ENCODE measurements around the gene OR5AP2. TPM values are rescaled to one million over a fixed set of nuclear protein-coding genes. Genes with fewer than 3 reads are reported as not detected.
"Not testable (repeated sequence)": the region's sequence is repeated elsewhere in the genome, so short reads cannot be mapped to it uniquely, and the experiment has no call there.

The OR5AP2 gene
- total RNA-seq, 2 donors from 2014 or later = not detected

GRCh38 chr11:56637500-56637899, 4.7 kb downstream of the OR5AP2 start:
- H3K36me3 ChIP-seq = no peaks in the 10 kb centered on the region
- H3K9me3 ChIP-seq = no peaks in the 10 kb centered on the region
- no peak overlapping the region for H3K4me3 ChIP-seq
- H3K4me1 ChIP-seq = no peaks in the 10 kb centered on the region
- no peaks in the 10 kb centered on the region for H3K27me3 ChIP-seq
- no peak for DNase-seq (ENCODE audit: low spot score)
- TF ChIP-seq CTCF (IDR thresholded peaks at IDR 0.05) = no peak
- H3K27ac ChIP-seq = no peak overlapping the region

GRCh38 chr11:56636861-56637260, 5.4 kb downstream of the OR5AP2 start:
- no peaks in the 10 kb centered on the region for H3K9me3 ChIP-seq
- H3K27me3 ChIP-seq = no peaks in the 10 kb centered on the region
- no peaks in the 10 kb centered on the region for H3K36me3 ChIP-seq
- no peak overlapping the region for H3K27ac ChIP-seq
- no peak for TF ChIP-seq CTCF (IDR thresholded peaks at IDR 0.05)
- H3K4me3 ChIP-seq = no peak overlapping the region
- DNase-seq (ENCODE audit: low spot score) = no peak
- no peaks in the 10 kb centered on the region for H3K4me1 ChIP-seq

- no peak overlapping the region for H3K27ac ChIP-seq
- TF ChIP-seq CTCF (IDR thresholded peaks at IDR 0.05) = no peak
- no peaks in the 10 kb centered on the region for H3K27me3 ChIP-seq
- no peaks in the 10 kb centered on the region for H3K4me1 ChIP-seq
- H3K9me3 ChIP-seq = no peaks in the 10 kb centered on the region
- no peak overlapping the region for H3K4me3 ChIP-seq
- DNase-seq (ENCODE audit: low spot score) = no peak
- no peaks in the 10 kb centered on the region for H3K36me3 ChIP-seq
These were observed 9.9 kb downstream of the OR5AP2 start for GRCh38 chr11:56632329-56632728.

- H3K36me3 ChIP-seq = no peaks in the 10 kb centered on the region
- no peak for DNase-seq (ENCODE audit: low spot score)
- H3K27me3 ChIP-seq = no peaks in the 10 kb centered on the region
- no peak for TF ChIP-seq CTCF (IDR thresholded peaks at IDR 0.05)
- H3K27ac ChIP-seq = no peak overlapping the region
- H3K4me3 ChIP-seq = no peak overlapping the region
- no peaks in the 10 kb centered on the region for H3K4me1 ChIP-seq
- H3K9me3 ChIP-seq = no peaks in the 10 kb centered on the region
These were observed 16.3 kb downstream of the OR5AP2 start for GRCh38 chr11:56625946-56626345.

- Histone ChIP-seq H3K27ac (no peak overlapping the region), H3K9me3 (no peaks in the 10 kb centered on the region), H3K27me3 (no peaks in the 10 kb centered on the region), H3K4me3 (no peak overlapping the region), H3K36me3 (no peaks in the 10 kb centered on the region), H3K4me1 (no peaks in the 10 kb centered on the region)
- no peak for DNase-seq (ENCODE audit: low spot score)
- TF ChIP-seq CTCF (IDR thresholded peaks at IDR 0.05) = peak in 1 of 2 donors; percentile 46
These were observed 17.6 kb downstream of the OR5AP2 start for GRCh38 chr11:56624661-56625110.

GRCh38 chr11:56611174-56611573, 31.1 kb downstream of the OR5AP2 start:
- Histone ChIP-seq H3K27ac (no peak overlapping the region), H3K9me3 (no peaks in the 10 kb centered on the region), H3K4me3 (no peak overlapping the region), H3K27me3 (no peaks in the 10 kb centered on the region), H3K36me3 (no peaks in the 10 kb centered on the region), H3K4me1 (no peaks in the 10 kb centered on the region)
- no peak for TF ChIP-seq CTCF (IDR thresholded peaks at IDR 0.05)
- no peak for DNase-seq (ENCODE audit: low spot score)

GRCh38 chr11:56592088-56592717, 50.0 kb downstream of the OR5AP2 start:
- H3K36me3 ChIP-seq; H3K27ac ChIP-seq; H3K4me3 ChIP-seq; DNase-seq (ENCODE audit: low spot score); H3K9me3 ChIP-seq; H3K4me1 ChIP-seq; H3K27me3 ChIP-seq: not testable (repeated sequence)
